NCI-H187 treated with DMSO at 0.1 percent for 48 hours (cell line): ENCODE measurements around the gene TMEM108.

ENCODE experiments used
- DNase-seq: peaks from one replicate; lab custom pipeline; 2025; lab: John Stamatoyannopoulos, UW

TMEM108 gene

DNA sequence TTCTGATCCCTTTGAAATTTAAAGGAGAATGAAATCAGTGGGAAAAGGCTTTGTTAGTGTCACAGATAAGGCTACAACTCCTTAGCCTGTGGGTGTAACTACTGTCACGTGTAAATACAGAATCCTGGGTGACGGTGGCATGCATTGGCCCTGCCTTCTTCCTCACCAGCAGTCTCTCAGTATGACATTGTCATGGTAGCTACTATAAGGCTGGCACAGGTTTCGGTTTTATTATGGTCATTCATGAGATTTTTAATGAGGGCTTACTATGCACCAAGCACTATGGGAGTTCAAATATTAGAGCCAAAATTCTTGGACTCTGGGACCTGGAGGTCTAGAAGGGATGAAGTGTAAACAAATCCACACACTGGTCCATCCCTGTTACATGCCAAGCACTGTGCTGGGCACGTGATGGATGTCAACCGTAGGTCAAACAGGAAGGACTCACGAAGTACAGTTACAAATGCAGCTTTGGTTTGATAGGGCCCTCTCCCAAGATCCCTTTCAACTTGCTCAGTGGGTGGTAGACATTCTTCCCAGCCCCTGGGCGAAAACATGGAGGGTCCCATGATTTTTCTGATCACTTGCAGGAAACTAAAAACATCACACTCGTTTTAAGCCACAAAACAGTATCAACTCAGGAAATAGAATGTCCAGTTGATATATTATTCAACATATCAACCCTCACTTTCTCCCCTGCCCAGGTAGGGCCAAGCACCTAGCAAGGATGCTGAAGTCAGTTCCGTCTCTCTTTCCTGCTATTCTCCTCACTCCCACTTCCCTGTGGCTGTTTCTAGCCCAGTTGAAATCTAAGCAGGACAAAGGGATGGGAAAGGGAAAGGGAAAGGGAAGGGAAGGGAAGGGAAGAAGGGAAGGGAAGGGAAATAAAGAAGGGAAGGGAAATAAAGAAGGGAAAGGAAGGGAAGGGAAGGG is 387.0 kb downstream of the TMEM108 start:
- no peak for DNase-seq

DNA sequence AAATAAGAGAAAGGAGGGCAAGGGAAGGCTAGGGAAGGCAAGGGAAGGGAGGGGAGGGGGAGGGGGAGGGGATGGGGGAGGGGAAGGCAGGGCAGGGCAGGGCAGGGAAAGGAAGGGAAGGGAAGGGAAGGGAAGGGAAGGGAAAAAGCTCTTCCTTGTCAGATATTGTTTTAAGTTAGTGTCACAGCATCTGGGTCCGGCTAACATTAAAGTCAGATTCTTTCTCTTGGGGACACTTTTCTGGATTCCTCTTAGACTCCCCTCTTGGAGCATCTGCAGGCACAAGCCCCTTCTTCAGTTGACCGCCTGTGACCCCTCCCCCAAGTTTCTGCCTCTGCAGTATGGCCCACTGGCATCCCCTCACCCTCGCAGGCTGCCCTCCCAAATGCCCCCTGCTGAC is 387.7 kb downstream of the TMEM108 start:
- DNase-seq = no peak

DNA sequence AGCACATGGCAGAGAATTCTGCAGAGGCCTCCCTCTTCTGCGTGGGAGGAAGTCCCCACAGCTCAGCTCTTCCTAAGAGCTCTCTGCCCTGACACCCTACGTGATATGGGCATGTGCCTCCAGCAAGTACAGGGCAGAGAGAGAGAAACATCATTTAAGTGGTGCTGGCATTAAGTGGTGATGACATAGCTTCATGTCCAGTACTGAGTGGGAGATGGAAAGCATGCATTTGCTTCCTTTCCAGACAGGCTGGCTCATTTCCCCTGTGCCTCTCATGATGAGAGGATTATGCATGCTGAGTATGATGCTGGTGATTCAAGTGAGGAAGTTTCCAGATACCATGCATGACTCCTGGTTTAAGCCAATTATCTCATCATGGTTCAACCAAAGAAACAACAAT is 388.5 kb downstream of the TMEM108 start:
- no peak for DNase-seq

DNA sequence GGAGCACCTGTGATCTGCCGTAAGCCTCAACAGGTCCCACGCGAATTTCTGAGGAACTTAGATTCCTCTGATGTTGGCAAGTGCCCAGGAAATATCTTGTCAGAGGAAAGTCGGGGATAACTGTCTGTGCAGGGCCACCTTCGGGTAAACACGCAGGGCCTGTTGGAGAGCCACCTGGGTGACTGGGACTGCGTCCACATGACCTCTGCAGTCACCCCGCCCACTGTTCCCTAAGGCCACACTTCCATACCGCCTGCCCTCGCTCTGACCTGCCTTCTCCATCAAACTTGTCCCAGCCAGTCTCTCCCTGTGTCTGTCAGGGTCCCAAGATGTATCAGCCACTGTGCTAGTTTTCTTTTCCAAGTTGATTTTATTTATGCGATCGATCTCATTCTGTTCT is 390.4 kb downstream of the TMEM108 start:
- DNase-seq = no peak

DNA sequence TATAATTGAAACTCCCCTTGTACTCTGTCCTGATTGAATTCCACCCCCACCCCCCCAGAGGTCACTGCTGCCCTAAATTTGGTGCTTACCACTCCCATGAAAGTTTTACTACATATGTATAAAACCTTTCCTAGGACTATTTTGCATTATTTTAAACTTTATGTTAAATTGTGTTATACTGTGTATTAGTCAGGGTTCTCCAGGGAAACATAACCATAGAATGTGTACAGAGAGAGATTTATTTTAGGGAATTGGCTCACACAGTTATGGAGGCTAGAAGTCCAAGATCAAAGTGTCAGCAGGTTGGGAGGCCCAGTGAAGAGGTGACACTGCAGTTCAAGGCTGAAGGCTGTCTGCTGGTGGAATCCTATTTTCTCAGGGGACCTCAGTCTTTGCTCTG is 390.9 kb downstream of the TMEM108 start:
- DNase-seq = no peak

DNA sequence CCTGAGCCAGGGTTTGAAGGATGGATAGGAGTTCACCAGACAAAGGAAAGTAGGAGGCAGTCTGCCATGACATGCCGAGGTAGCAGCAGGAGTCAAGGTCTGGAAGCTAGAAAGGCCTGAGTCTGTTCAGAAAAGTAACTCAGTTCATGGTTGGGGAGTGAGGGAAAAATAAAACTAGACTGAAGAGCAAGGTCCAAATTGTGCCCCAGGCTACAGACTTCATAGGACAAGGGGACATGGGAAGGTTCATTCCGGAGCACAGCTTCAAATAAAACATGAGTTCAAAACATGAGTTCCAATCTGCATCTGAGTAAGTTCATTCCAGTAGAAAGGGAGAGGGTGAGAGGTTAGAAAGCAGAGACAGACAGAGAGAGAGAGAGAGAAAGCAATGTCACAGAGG is 401.4 kb downstream of the TMEM108 start:
- no peak for DNase-seq

DNA sequence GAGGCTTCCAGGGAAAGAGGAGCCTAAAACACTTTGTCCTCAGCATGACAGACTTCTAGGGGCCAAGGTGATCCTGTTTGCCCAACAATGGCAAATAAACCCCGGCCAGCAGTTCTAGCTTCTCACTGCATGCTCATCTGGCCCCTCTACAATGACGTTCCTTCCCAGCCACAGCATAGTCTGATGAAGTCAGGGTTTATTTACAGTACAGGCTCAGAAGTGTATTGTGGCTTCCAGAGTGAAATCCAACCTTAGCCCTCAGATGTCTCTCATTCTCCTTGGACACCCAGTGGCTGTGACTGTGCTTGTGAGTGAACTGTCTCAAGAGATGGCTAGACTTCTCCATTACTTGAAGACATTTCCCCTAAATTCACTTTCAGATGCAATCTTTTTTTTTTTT is 402.5 kb downstream of the TMEM108 start:
- DNase-seq = no peak

DNA sequence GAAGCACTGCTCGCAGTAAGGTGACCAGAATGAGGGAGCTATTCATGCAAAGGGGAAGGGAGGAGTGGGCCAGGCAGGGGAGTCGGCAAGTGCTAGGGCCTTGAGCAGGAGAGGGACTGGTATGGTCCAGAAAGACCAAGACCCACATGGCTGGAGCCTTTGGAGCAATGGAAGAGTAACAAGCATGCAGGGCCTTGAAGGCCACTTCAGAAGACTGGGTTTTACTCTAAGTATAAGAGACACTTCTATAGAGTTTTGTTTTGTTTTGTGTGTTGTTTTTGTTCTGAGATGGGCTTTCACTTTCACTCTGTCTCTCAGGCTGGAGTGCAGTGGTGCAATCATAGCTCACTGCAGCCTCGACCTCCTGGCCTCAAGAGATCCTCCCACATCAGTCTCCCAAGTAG is 403.7 kb downstream of the TMEM108 start:
- DNase-seq = no peak

DNA sequence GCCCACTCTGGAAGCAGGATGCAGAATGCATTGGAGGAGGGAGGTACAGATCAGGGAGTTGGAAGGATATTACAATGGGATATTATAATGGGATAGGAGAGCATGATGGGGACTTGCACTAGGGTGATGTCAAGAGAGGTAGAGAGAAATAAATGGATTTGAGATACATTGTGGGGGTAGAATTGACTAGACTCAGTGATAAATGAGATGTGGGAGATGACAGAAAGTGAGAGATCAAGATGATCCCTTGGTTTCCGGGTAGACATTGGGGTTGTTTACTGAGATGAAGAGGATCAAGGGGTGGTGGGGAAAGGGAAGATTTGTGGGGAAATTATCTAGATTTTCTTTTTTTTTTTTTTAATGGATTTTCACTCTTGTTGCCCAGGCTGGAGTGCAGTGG is 404.3 kb downstream of the TMEM108 start:
- no peak for DNase-seq

DNA sequence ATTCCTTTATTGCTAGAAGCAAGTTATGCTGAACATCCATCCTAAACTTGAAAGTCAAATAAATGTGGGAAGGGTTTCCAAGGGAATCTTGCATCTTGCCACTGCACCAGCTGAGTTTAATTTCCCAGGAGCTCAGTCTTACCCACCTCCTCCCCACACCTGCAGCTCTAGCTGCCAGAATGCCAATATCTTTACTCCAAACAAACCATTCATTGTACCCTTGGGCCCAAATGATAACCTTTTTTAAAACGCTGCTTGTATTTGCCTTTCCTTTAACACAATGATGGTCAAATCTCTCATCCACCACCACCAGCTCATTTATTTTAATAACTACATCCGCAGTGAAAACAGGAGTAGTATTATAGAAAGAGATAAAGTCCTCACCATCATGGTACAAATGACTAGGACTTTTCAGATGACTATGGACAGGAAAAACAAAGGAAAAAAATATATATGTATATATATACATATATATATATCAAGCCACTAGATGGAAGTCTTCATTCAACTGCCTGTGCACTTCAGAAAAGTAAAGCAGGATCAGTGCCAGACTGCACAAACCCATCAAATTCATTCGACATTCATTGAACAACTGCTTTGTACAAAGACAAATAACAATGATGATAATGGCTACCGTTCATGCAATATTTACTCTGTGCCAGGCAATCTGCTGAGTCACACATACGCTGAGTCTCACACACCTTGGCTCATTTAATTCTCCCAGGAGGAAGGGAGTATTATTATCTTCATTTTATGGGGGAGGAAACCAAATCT is 405.6 kb downstream of the TMEM108 start:
- no peak for DNase-seq

DNA sequence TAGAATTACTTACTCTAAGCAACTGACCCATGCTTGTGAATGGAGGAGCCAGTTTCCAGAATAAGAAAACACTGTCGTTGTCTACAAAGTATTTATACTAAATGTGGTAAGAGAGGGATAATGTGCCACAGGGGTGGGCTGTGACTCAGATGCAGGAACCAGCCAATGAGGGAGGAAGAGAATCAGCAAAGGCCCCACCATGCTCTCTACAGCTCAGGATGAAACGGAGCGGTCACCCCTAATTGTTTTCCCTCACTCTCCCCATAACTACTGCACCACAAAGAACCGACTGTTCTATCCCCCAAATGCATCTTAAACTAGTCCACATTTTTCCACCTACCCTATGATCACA is 406.2 kb downstream of the TMEM108 start:
- DNase-seq = no peak

DNA sequence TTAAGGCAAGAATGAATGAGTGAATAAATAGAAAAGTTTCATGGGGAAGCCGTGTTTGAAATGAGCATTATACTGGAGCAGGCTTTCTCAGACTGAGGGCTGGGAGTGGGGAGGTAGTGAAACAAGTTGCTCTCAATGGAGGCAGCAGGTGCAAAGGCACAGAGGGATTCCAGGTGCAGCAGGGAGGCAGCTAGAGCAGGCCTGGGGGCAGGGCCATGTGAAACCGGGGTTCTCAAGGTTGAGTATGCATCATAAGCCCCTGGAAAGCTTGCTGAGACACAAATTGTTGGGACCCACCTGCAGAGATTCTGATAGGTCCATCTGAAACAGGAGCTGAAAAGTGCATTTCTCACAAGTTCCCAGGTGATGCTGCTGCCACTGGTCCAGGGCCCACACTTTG is 406.9 kb downstream of the TMEM108 start:
- no peak for DNase-seq
